ENCODE data around the gene AHI1.

The AHI1 gene

DNA sequence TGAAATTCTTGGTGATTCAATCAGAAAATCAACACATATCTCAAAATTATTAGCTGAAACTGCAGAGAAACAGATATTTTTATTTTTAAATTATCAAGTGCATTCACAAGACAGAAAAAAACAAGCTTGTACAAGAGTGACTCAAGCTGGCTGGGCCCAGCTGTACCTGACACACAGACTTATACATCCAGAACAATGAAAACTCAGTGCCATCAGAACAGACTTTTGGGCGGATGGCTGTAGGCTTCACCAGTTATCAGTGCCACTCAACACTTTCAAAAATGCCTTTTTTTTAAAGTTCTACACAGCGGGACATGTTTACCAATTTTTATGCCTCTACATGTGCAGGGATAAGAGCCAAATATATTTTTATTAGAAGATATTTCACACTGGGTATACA is 213.6 kb downstream of the AHI1 start:
- no peaks in the 10 kb centered on the region for H3K27me3 Mint-ChIP-seq
- H3K9me3 Mint-ChIP-seq, result no peaks in the 10 kb centered on the region
- H3K4me1 Mint-ChIP-seq (ENCODE audit: low read depth), result peaks cover 9% of the 10 kb centered on the region
- no peak overlapping the region for H3K4me3 Mint-ChIP-seq
- H3K36me3 Mint-ChIP-seq (ENCODE audit: low read depth), result peaks cover 21% of the 10 kb centered on the region
- DNase-seq, result no peak
- no peak overlapping the region for H3K27ac Mint-ChIP-seq

DNA sequence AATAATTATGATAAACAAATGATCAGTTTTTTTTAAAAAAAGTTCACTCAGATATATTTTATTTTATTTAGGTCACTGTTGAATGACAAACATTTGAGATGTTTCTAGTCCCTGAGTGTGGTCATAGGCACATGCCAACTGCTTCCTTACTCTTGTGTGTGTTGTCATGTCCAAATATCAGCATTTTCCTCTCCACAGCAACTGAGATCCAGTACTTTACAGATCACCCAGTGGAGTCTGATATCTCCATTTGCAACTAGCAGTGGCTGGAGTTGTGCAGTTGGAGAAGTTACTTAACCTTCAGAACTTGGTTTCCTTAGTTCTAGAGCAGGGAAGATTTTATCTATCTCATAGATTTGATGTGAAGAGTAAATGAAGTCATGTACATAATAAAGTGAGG is 215.1 kb downstream of the AHI1 start:
- Mint-ChIP-seq H3K27ac (no peak overlapping the region), H3K4me1 (ENCODE audit: low read depth) (peaks cover 7% of the 10 kb centered on the region), H3K9me3 (no peaks in the 10 kb centered on the region), H3K36me3 (ENCODE audit: low read depth) (peaks cover 14% of the 10 kb centered on the region), H3K4me3 (no peak overlapping the region), H3K27me3 (no peaks in the 10 kb centered on the region)
- DNase-seq, result no peak

DNA sequence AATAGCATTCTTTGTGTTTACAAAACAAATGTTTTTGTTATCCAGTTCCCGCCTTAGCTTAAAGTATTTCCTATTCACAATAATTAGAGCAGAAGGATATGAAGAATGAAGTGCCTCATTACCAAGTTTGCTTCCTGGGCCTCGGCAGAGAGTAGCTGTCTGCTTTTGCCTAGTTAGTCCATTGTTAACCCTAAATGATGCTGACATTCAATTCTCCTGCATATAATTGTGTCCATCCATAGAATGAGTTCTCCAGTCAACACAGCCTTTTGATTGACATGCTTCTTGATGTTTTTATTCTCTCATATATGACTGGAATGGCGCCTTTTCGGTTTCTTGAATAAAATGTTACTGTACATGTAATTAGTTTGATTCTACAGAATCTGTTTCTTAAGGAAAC is 215.6 kb downstream of the AHI1 start:
- Mint-ChIP-seq H3K4me3 (no peak overlapping the region), H3K9me3 (no peaks in the 10 kb centered on the region)
- DNase-seq, result no peak

DNA sequence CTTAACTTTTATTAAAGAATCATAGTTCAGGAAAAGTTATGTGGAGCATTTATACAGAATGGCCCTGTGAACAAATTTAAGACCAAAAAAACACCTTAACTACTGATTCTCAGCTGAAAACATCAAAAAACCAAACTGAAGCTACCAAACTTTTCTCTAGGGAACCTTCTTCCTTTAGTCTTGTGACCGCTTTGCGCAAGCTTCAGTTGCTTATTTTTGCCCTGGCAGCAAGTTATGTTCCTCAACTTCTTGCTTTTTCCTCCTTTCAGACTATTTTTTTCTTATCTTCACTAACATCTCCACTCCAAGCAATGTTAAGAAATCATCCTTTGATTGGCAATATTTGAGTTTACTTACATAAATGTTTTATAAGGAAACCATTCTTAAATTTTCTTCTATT is 216.3 kb downstream of the AHI1 start:
- peaks cover 6% of the 10 kb centered on the region for H3K36me3 Mint-ChIP-seq (ENCODE audit: low read depth)
- no peak overlapping the region for H3K4me3 Mint-ChIP-seq
- H3K27ac Mint-ChIP-seq, result no peak overlapping the region

More for the DNA sequence above, 215.6 kb downstream of the AHI1 start:
- Mint-ChIP-seq H3K36me3 (ENCODE audit: low read depth) (peaks cover 10% of the 10 kb centered on the region), H3K27me3 (peaks cover under 1% of the 10 kb centered on the region), H3K27ac (no peak overlapping the region), H3K4me1 (ENCODE audit: low read depth) (peaks cover 3% of the 10 kb centered on the region)

DNA sequence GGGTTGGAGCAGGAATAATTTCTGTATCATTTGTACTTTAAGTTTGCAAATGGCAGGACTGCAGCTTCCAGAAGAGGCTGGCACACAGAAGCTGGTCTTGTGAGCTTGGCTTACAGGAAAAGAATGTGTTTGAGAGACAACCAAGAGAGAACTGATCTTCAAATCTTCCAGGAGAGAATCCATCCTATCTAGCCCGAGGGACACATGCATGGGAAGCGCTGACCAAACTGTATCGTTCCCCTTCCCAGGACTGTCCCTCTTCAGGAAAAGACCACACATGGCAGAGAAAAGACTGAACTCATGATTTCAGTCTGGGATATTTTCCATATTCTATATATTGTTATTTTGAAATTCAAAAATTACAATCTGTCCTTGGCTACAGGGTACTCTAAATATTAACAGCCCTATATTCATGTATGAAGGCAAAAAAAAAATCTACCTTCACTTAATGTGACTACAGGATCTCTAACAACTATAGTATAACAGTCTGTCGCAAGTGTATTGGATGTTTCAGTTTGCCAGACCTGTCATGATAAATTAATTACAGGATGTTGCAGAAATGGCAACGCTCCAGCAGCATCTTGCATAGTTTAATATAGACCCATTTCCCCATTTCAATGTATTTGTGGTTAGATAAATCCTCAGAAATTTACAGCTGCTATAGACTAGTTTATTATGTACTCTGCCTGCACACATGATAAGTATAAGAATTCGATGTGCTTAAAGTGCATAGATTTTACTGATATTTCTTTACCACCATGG is 217.0 kb downstream of the AHI1 start:
- Mint-ChIP-seq H3K27me3 (peaks cover 6% of the 10 kb centered on the region), H3K27ac (no peak overlapping the region), H3K4me1 (ENCODE audit: low read depth) (no peaks in the 10 kb centered on the region), H3K4me3 (no peak overlapping the region), H3K9me3 (no peaks in the 10 kb centered on the region), H3K36me3 (ENCODE audit: low read depth) (peaks cover 4% of the 10 kb centered on the region)
- DNase-seq, result no peak

More for the DNA sequence above, 216.3 kb downstream of the AHI1 start:
- no peak for DNase-seq
- Mint-ChIP-seq H3K4me1 (ENCODE audit: low read depth) (no peaks in the 10 kb centered on the region), H3K27me3 (peaks cover 3% of the 10 kb centered on the region), H3K9me3 (no peaks in the 10 kb centered on the region)

DNA sequence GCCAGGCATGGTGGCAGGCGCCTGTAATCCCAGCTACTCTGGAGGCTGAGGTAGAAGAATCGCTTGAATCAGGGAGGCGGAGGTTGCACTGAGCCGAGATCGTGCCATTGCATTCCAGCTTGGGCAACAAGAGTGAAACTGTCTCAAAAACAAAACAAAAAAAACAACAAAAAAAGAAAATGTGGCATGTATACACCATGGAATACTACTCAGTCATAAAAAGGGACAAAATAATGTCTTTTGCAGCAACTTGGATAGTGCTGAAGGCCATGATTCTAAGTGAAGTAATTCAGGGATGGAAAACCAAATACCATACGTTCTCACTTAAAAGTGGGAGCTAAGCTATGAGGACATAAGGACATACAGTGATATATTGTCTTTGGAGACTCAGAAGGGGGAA is 220.1 kb downstream of the AHI1 start:
- H3K4me3 Mint-ChIP-seq, result no peak overlapping the region
- H3K36me3 Mint-ChIP-seq (ENCODE audit: low read depth), result no peaks in the 10 kb centered on the region
- no peaks in the 10 kb centered on the region for H3K9me3 Mint-ChIP-seq
- H3K27me3 Mint-ChIP-seq, result peaks cover 8% of the 10 kb centered on the region
- no peak overlapping the region for H3K27ac Mint-ChIP-seq
- no peak for DNase-seq
- H3K4me1 Mint-ChIP-seq (ENCODE audit: low read depth), result no peaks in the 10 kb centered on the region

DNA sequence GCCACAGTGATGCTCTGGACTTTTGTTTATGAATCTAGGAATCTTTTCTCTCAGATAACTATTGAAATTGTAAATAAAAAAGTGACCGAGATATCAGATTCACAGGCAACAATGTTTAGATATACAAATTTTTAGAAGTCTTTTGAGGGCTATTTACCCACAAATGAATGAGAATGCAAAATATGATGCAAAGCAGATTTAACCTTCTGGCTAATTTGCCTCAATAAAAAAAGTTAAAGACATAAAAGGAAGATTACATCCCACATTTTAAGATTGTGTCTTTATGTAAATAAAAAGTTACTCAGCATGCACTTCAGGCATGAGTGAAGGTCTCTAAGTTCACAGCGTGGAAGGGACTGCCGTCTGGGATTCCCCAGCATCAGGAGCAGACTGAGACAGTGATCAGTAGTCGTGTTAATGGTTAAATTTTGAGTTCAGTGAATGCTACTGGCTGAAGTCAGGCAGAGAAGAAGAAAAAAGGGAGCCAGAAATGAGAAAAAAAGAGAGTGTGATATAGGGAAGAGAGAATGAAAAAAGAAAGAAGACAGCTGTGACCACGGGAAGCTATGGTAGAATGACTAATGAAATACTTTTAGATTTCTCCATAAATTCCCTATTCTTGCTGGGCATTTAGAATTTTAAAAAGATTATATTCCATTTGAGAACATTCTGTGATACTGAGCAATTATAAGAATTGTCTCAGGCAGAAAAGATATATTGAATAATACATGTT is 222.8 kb downstream of the AHI1 start:
- DNase-seq, result no peak
- H3K36me3 Mint-ChIP-seq (ENCODE audit: low read depth), result no peaks in the 10 kb centered on the region
- no peak overlapping the region for H3K27ac Mint-ChIP-seq
- H3K27me3 Mint-ChIP-seq, result peaks cover 8% of the 10 kb centered on the region
- H3K9me3 Mint-ChIP-seq, result no peaks in the 10 kb centered on the region
- no peak overlapping the region for H3K4me3 Mint-ChIP-seq
- H3K4me1 Mint-ChIP-seq (ENCODE audit: low read depth), result no peaks in the 10 kb centered on the region

DNA sequence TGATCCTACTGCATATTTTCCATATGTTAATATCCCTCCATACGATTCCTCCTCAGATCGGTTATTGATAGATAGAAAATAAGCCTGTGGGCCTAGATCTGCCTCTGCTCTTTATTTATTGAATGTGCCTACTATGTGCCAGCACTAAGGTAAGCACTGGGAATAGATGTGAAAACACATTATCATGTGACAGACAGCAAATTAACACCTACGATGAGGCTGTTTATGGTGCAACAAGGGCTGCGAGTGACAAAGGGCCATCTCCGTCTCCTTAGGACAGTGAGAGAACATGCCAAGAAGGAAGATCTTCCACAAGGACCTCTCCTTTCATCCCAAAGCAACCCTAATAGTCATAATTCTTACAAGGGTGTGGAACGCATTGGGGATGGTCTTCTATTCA is 225.9 kb downstream of the AHI1 start:
- no peaks in the 10 kb centered on the region for H3K9me3 Mint-ChIP-seq
- peaks cover 5% of the 10 kb centered on the region for H3K27me3 Mint-ChIP-seq
- DNase-seq, result no peak
- H3K27ac Mint-ChIP-seq, result no peak overlapping the region
- no peaks in the 10 kb centered on the region for H3K36me3 Mint-ChIP-seq (ENCODE audit: low read depth)
- no peak overlapping the region for H3K4me3 Mint-ChIP-seq
- peaks cover 5% of the 10 kb centered on the region for H3K4me1 Mint-ChIP-seq (ENCODE audit: low read depth)

DNA sequence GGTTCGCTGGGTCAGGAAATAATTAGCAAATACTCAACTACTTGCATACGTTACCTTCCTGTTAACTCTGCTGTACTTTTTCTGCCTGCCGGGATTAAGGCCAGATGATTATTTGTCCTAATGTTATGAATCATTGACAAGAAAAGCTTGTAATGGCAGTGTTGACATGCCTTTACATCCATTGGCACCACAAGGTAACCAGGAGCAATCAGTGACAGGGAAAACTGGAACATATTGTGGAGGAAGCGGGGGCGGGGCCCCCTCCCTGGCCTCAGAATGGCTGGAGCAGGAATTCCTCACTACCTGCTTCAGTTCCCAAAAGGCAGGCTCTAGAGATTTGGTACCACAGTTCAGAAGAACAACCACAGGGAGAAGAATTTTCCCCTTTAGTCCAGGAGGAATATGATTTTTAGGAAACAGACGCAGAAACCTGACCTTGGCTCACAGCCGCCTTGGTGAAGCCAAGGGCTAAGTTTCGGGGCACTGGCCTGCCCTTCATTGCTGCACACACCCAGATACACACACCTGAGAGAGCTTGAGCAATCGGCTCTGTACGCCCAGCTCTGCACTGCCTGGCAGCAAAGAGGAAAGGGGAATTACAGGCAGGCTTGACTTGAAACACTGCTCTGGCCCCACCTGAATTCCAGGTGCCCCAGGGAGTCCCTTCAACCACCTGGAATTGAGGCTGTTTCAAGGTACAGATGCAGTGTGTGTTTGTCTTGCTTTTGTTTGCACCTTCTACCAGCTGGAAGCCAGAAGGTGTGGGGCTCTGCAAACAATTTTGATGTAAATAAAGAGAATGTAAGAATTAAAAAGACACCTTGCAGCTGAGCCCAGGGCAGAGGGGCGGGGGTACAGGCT is 226.6 kb downstream of the AHI1 start:
- no peak overlapping the region for H3K4me3 Mint-ChIP-seq
- no peak overlapping the region for H3K27ac Mint-ChIP-seq
- peaks cover 5% of the 10 kb centered on the region for H3K27me3 Mint-ChIP-seq
- no peaks in the 10 kb centered on the region for H3K36me3 Mint-ChIP-seq (ENCODE audit: low read depth)
- H3K4me1 Mint-ChIP-seq (ENCODE audit: low read depth), result peaks cover 5% of the 10 kb centered on the region
- no peak for DNase-seq
- H3K9me3 Mint-ChIP-seq, result no peaks in the 10 kb centered on the region

DNA sequence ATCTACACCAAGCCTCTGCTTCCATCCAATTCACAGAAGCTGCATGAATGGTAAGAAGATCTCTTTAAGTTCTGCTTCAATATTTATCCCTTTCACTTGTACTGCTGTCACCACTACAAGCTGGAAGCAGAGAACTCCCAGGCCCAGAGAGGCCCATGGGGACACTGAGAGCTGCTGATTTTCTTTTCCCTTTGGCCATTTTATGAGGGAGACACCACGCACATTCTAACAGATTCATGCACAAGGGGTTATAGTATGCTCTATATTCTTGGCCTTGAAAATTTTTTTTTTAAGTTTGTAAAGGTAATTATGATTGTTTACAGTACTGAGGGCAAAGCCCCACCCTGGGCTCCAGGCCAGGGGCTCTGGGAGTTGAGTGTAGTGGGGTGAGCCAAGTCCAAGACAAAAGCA is 228.1 kb downstream of the AHI1 start:
- H3K4me3 Mint-ChIP-seq, result no peak overlapping the region
- no peaks in the 10 kb centered on the region for H3K36me3 Mint-ChIP-seq (ENCODE audit: low read depth)
- H3K9me3 Mint-ChIP-seq, result no peaks in the 10 kb centered on the region
- peaks cover 3% of the 10 kb centered on the region for H3K27me3 Mint-ChIP-seq
- DNase-seq, result no peak
- no peak overlapping the region for H3K27ac Mint-ChIP-seq
- peaks cover 5% of the 10 kb centered on the region for H3K4me1 Mint-ChIP-seq (ENCODE audit: low read depth)

DNA sequence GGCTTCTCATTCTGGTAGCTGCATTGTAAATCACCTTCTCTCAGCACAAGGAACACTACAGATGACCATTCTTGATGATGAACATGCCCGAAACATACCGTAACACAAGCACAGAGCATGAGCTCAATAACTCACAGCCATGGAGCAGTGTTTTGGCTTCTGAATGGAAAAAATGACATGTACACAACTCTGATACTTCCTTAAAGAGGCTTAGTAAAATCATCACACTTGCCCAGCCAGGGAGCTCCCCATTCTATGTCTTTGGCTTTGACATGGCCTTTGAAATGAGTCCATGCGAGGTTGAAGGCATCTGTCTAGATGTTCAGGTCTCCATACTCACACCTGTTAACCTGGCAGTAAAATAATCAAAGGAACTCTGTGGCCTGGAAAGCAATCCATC is 228.8 kb downstream of the AHI1 start:
- Mint-ChIP-seq H3K27ac (no peak overlapping the region), H3K4me3 (no peak overlapping the region), H3K9me3 (no peaks in the 10 kb centered on the region), H3K4me1 (ENCODE audit: low read depth) (peaks cover 5% of the 10 kb centered on the region), H3K36me3 (ENCODE audit: low read depth) (no peaks in the 10 kb centered on the region), H3K27me3 (peaks cover 2% of the 10 kb centered on the region)
- no peak for DNase-seq

DNA sequence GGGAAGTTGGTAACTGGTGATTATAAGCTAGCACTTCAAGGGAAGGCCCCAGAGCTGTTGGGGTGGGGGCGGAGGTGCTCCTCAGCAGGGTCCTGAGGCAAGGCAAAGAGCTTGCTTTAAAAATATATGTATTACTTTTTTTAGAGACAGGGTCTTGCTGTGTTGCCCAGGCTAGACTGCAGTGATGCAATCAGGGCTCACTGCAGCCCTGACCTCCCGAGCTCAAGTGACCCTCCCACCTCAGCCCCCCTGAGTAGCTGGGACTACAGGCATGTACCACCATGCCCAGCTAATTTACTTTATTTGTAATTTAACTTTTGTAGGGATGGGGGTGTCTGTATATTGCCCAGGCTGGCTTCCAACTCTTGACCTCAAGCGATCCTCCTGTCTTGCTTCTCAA is 229.3 kb downstream of the AHI1 start:
- Mint-ChIP-seq H3K36me3 (ENCODE audit: low read depth) (no peaks in the 10 kb centered on the region), H3K27me3 (no peaks in the 10 kb centered on the region), H3K4me1 (ENCODE audit: low read depth) (peaks cover 5% of the 10 kb centered on the region), H3K9me3 (no peaks in the 10 kb centered on the region), H3K4me3 (no peak overlapping the region), H3K27ac (no peak overlapping the region)
- no peak for DNase-seq

DNA sequence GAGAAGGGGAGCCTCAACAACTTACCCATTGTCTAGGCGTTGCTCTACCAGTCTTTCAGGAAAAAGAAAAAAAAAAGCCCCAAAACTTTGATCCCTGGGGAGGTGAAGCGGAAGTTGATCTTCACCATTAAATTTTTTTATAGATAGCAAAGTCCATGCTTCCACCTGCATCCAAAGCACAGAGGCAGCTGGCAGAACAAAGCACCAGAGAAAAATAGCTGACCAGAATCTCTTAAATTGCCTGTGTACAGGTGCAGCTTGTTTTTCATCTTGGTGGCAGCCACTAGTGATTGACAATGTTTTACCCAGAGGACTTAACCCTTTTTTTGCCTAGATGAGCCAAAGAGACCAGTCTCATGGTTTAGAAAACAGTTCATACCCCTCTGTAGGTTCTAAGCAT is 230.5 kb downstream of the AHI1 start:
- no peaks in the 10 kb centered on the region for H3K9me3 Mint-ChIP-seq
- DNase-seq, result no peak
- H3K27ac Mint-ChIP-seq, result no peak overlapping the region
- peaks cover 5% of the 10 kb centered on the region for H3K4me1 Mint-ChIP-seq (ENCODE audit: low read depth)
- H3K4me3 Mint-ChIP-seq, result no peak overlapping the region
- no peaks in the 10 kb centered on the region for H3K36me3 Mint-ChIP-seq (ENCODE audit: low read depth)
- H3K27me3 Mint-ChIP-seq, result no peaks in the 10 kb centered on the region

DNA sequence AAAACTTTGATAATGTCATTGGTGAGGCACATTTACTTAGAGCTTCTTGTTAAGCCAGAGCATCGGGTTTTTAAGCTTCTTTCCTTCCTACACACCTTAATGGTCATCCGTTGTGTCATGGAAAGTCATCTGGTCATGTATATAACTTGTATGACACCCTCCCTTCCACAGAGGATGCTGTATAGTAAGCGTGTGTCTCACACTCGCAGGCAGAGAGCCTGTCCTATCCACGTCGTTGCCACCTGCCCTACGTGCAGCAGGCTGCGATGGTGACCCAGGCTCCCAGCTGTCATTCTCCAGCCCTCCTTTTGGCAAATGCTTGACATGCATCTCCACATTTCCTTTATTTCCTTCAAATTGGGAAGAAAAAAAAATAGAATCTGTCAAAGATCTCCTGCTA is 230.9 kb downstream of the AHI1 start:
- Mint-ChIP-seq H3K27ac (no peak overlapping the region), H3K4me1 (ENCODE audit: low read depth) (peaks cover 5% of the 10 kb centered on the region), H3K36me3 (ENCODE audit: low read depth) (no peaks in the 10 kb centered on the region), H3K4me3 (no peak overlapping the region), H3K27me3 (no peaks in the 10 kb centered on the region), H3K9me3 (no peaks in the 10 kb centered on the region)
- DNase-seq, result no peak

DNA sequence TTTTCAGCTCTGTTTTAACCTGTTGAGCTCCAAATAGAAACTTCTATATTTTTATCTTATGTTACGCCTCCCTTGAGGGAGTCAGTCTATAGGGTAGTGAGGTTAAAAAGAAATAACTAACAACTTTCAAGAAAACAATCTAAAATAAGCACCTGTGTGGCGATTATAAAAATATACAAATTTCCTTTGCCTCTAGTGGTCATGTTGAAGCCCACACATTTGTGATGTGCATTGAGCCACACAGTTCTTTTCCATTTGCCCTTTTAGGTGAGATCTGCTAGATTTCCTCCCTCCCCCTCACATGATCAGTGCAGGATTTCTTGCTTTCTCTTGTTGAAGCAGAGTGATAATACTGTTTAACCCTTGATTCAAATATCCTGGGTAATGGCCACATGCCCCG is 232.3 kb downstream of the AHI1 start:
- H3K36me3 Mint-ChIP-seq (ENCODE audit: low read depth), result no peaks in the 10 kb centered on the region
- no peak for DNase-seq
- H3K4me3 Mint-ChIP-seq, result no peak overlapping the region
- no peaks in the 10 kb centered on the region for H3K9me3 Mint-ChIP-seq
- no peaks in the 10 kb centered on the region for H3K27me3 Mint-ChIP-seq
- H3K27ac Mint-ChIP-seq, result no peak overlapping the region
- peaks cover 5% of the 10 kb centered on the region for H3K4me1 Mint-ChIP-seq (ENCODE audit: low read depth)

All from activated T-cell treated with anti-CD3 and anti-CD28 coated beads, Interleukin-2, amount 50 U/mL, for 24 hours (primary cell).